GM19467 (cell line): ENCODE data around the gene ASB4.
"Not testable (repeated sequence)": the region's sequence is repeated elsewhere in the genome, so short reads cannot be mapped to it uniquely, and the experiment has no call there.

Experiments used
- ATAC-seq: cut with Tn5 transposase; IDR thresholded peaks from one replicate; pipeline ENCODE4 v1.9.1; 2021; ENCODE audit warnings: mild to moderate bottlenecking, moderate library complexity; ENCODE audit not compliant: unreplicated experiment

Gene ASB4

GRCh38 chr7:95485391-95486123, at the start of gene ASB4:
Gene ASB4 (plus strand): TSS chr7:95485943. CDS start chr7:95485972, 29 bp downstream.
- no peak for ATAC-seq

GRCh38 chr7:95436407-95436806, 49.3 kb upstream of the ASB4 start:
- ATAC-seq = no peak

GRCh38 chr7:95440394-95441038, 45.2 kb upstream of the ASB4 start:
- ATAC-seq = no peak

GRCh38 chr7:95441042-95441823, 44.5 kb upstream of the ASB4 start:
- ATAC-seq = no peak

- ATAC-seq = no peak
Observed at GRCh38 chr7:95444796-95445195, 40.9 kb upstream of the ASB4 start.

- no peak for ATAC-seq
Observed at GRCh38 chr7:95446618-95447017, 39.1 kb upstream of the ASB4 start.

- ATAC-seq = no peak
Observed at GRCh38 chr7:95454438-95455045, 31.2 kb upstream of the ASB4 start.

GRCh38 chr7:95457947-95458346, 27.8 kb upstream of the ASB4 start:
- no peak for ATAC-seq

- not testable (repeated sequence) for ATAC-seq
Observed at GRCh38 chr7:95460653-95461052, 25.1 kb upstream of the ASB4 start.

GRCh38 chr7:95467912-95468607, 17.7 kb upstream of the ASB4 start:
- no peak for ATAC-seq

GRCh38 chr7:95469187-95469586, 16.6 kb upstream of the ASB4 start:
- ATAC-seq = no peak

- ATAC-seq = no peak
Observed at GRCh38 chr7:95469848-95470247, 15.9 kb upstream of the ASB4 start.

- ATAC-seq = peak; percentile 97
Observed at GRCh38 chr7:95470452-95470851, 15.3 kb upstream of the ASB4 start.

- ATAC-seq = no peak
Observed at GRCh38 chr7:95471071-95471470, 14.7 kb upstream of the ASB4 start.

- no peak for ATAC-seq
Observed at GRCh38 chr7:95472581-95473161, 13.1 kb upstream of the ASB4 start.

- no peak for ATAC-seq
Observed at GRCh38 chr7:95473276-95473985, 12.3 kb upstream of the ASB4 start.

- ATAC-seq = no peak
Observed at GRCh38 chr7:95476072-95476847, 9.5 kb upstream of the ASB4 start.

- peak; percentile 67 for ATAC-seq
Observed at GRCh38 chr7:95476904-95477594, 8.7 kb upstream of the ASB4 start.
